Ishikawa (cell line): ENCODE data around the gene SBF2.

Source experiments
- CEBPB ChIP-seq: IDR thresholded peaks from 2 replicates; pipeline ENCODE4 v1.6.1; 2012
- CREB1 ChIP-seq: IDR thresholded peaks from 2 replicates; pipeline ENCODE4 v1.6.1; 2012; ENCODE audit warnings: low read depth
- EGR1 ChIP-seq: IDR thresholded peaks from 2 replicates; pipeline ENCODE4 v1.6.1; 2012
- EP300 ChIP-seq: IDR thresholded peaks from 2 replicates; pipeline ENCODE4 v1.6.1; 2012; ENCODE audit warnings: borderline replicate concordance
- FOXM1 ChIP-seq: IDR thresholded peaks from 2 replicates; pipeline ENCODE4 v1.6.1; 2012; ENCODE audit warnings: low read depth, borderline replicate concordance
- MAX ChIP-seq: IDR thresholded peaks from 2 replicates; pipeline ENCODE4 v1.6.1; 2012
- NFIC ChIP-seq: IDR thresholded peaks from 2 replicates; pipeline ENCODE4 v1.6.1; 2012
- RAD21 ChIP-seq: IDR thresholded peaks from 2 replicates; pipeline ENCODE4 v1.6.1; 2012; ENCODE audit warnings: low read depth
- TAF1 ChIP-seq: IDR thresholded peaks from 2 replicates; pipeline ENCODE4 v1.6.1; 2012; ENCODE audit warnings: low read depth, mild to moderate bottlenecking
- TCF12 ChIP-seq: IDR thresholded peaks from 2 replicates; pipeline ENCODE4 v1.6.1; 2012; ENCODE audit warnings: low read depth
- TEAD4 ChIP-seq: IDR thresholded peaks from 2 replicates; pipeline ENCODE4 v1.6.1; 2012
- USF1 ChIP-seq: IDR thresholded peaks from 2 replicates; pipeline ENCODE4 v1.6.1; 2012
- YY1 ChIP-seq: IDR thresholded peaks from 2 replicates; pipeline ENCODE4 v1.6.1; 2012; ENCODE audit warnings: low read depth
- ZBTB7A ChIP-seq: IDR thresholded peaks from 2 replicates; pipeline ENCODE4 v1.6.1; 2012; ENCODE audit warnings: low read depth
- TF ChIP-seq, protein P1 (sequence below): IDR thresholded peaks from 2 replicates; pipeline ENCODE4 v1.6.1; 2012; ENCODE audit warnings: low read depth, mild to moderate bottlenecking

The SBF2 gene

GRCh38 chr11:10331548-10332289 is 37.7 kb upstream of the SBF2 start:
- TF ChIP-seq TCF12 (no peak), NFIC (no peak), CREB1 (no peak), RAD21 (no peak), YY1 (no peak), EP300 (no peak), TEAD4 (no peak), EGR1 (no peak), TAF1 (no peak), USF1 (no peak), MAX (no peak), ZBTB7A (no peak), FOXM1 (no peak), CEBPB (no peak)
- TF ChIP-seq, protein P1, sequence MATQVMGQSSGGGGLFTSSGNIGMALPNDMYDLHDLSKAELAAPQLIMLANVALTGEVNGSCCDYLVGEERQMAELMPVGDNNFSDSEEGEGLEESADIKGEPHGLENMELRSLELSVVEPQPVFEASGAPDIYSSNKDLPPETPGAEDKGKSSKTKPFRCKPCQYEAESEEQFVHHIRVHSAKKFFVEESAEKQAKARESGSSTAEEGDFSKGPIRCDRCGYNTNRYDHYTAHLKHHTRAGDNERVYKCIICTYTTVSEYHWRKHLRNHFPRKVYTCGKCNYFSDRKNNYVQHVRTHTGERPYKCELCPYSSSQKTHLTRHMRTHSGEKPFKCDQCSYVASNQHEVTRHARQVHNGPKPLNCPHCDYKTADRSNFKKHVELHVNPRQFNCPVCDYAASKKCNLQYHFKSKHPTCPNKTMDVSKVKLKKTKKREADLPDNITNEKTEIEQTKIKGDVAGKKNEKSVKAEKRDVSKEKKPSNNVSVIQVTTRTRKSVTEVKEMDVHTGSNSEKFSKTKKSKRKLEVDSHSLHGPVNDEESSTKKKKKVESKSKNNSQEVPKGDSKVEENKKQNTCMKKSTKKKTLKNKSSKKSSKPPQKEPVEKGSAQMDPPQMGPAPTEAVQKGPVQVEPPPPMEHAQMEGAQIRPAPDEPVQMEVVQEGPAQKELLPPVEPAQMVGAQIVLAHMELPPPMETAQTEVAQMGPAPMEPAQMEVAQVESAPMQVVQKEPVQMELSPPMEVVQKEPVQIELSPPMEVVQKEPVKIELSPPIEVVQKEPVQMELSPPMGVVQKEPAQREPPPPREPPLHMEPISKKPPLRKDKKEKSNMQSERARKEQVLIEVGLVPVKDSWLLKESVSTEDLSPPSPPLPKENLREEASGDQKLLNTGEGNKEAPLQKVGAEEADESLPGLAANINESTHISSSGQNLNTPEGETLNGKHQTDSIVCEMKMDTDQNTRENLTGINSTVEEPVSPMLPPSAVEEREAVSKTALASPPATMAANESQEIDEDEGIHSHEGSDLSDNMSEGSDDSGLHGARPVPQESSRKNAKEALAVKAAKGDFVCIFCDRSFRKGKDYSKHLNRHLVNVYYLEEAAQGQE, result no peak

- TF ChIP-seq YY1 (no peak), USF1 (no peak), TCF12 (no peak), CEBPB (no peak), NFIC (no peak), RAD21 (no peak)
Observed at GRCh38 chr11:10329935-10330334, 35.9 kb upstream of the SBF2 start.

GRCh38 chr11:10329356-10329755 is 35.3 kb upstream of the SBF2 start:
- TF ChIP-seq EGR1, result no peak
- no peak for TF ChIP-seq CREB1
- no peak for TF ChIP-seq RAD21
- no peak for TF ChIP-seq NFIC
- no peak for TF ChIP-seq ZBTB7A

GRCh38 chr11:10328314-10329098 is 34.5 kb upstream of the SBF2 start:
- TF ChIP-seq EGR1 (no peak), TAF1 (no peak), YY1 (no peak), CREB1 (no peak), NFIC (no peak), TCF12 (no peak), FOXM1 (no peak), USF1 (no peak), EP300 (no peak), RAD21 (no peak), MAX (no peak), CEBPB (no peak), TEAD4 (no peak), ZBTB7A (no peak)
- TF ChIP-seq, protein P1, result no peak

DNA sequence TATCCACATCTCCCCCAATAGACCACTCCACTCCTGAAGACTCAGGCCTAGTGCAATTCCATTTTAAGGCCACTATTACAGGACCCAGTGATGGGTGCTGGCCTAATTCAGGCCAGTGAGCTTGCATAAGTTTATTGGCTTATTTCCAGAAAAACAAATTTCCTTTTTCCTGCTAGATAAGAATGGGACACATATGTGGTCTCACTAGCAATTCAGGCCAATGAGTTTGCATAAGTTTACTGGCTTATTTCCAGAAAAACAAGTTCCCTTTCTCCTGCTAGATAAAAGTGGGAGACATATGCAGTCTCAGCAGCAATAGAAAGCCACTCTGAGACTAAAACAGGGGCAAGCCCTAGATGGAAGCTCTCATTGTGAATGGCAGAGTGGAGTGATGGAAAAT is 33.2 kb upstream of the SBF2 start:
- TF ChIP-seq CREB1, result no peak
- no peak for TF ChIP-seq TEAD4
- TF ChIP-seq USF1, result no peak
- no peak for TF ChIP-seq TAF1
- TF ChIP-seq TCF12, result no peak
- TF ChIP-seq NFIC, result peak; percentile 51; the same call in 1 of the 2 replicates
- TF ChIP-seq RAD21, result no peak
- 0 out of 2 replicates have a peak, but pooled peaks have one; percentile 29 for TF ChIP-seq CEBPB
- TF ChIP-seq FOXM1, result no peak
